EL (cell line): ENCODE results near the gene SLC37A4.
A peak's percentile ranks its signal among the peaks of the same experiment; 100 is the strongest.
"Not testable (repeated sequence)": the region's sequence is repeated elsewhere in the genome, so short reads cannot be mapped to it uniquely, and the experiment has no call there.

ENCODE experiments used
- DNase-seq: peaks from one replicate; pipeline ENCODE4 v3.0.0-alpha.2; 2016

The SLC37A4 gene

GRCh38 chr11:119016216-119017009, 14.3 kb downstream of the SLC37A4 start:
- no peak for DNase-seq

DNA sequence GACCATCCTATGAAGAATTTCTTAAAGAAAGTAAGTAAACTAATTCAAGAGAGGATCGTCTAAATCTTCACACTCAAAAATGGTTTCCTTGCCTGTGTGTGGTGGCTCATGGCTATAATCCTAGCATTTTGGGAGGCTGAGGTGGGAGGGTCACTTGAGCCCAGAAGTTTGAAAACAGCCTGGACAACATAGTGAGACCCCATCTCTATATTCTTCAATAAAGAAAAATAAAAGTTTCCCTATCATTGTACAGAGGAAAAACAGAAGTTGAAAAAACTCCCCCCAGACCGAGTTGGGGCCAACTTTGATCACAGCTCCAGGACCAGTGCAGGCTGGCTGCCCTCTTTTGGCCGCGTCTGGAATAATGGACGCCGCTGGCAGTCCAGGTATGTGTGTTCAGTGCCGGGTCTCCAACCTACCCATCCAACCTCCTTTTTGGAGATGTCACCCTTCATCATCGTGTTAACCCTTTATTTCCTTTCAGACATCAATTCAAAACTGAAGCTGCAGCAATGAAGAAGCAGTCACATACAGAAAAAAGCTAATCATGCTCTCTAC, 15.5 kb downstream of the SLC37A4 start:
- peak; percentile 28 for DNase-seq

- DNase-seq, result no peak
Measured at GRCh38 chr11:119014209-119014924, 16.3 kb downstream of the SLC37A4 start.

GRCh38 chr11:119012629-119013170, 18.0 kb downstream of the SLC37A4 start:
- DNase-seq, result no peak

- DNase-seq, result no peak
Measured at GRCh38 chr11:119011476-119012053, 19.1 kb downstream of the SLC37A4 start.

DNA sequence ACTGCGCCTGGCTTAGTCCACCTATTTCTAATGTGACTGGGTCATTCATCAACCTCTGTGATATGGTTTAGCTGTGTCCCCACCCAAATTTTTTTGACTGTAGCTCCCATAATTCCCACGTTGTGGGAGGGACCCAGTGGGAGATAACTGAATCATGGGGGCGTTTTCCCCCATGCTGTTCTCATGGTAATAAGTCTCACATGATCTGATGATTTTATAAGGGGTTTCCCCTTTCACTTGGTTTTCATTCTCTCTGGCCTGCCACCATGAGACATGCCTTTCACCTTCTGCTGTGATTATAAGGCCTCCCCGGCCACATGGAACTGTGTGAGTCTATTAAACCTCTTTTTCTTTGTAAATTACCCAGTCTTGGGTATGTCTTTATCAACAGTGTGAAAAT, 24.0 kb downstream of the SLC37A4 start:
- DNase-seq, result no peak

GRCh38 chr11:119000906-119001305, 29.8 kb downstream of the SLC37A4 start:
- DNase-seq, result peak; percentile 75

GRCh38 chr11:118998822-118999221, 31.9 kb downstream of the SLC37A4 start:
- peak; percentile 91 for DNase-seq

GRCh38 chr11:118998388-118998717, 32.3 kb downstream of the SLC37A4 start:
- no peak for DNase-seq

DNA sequence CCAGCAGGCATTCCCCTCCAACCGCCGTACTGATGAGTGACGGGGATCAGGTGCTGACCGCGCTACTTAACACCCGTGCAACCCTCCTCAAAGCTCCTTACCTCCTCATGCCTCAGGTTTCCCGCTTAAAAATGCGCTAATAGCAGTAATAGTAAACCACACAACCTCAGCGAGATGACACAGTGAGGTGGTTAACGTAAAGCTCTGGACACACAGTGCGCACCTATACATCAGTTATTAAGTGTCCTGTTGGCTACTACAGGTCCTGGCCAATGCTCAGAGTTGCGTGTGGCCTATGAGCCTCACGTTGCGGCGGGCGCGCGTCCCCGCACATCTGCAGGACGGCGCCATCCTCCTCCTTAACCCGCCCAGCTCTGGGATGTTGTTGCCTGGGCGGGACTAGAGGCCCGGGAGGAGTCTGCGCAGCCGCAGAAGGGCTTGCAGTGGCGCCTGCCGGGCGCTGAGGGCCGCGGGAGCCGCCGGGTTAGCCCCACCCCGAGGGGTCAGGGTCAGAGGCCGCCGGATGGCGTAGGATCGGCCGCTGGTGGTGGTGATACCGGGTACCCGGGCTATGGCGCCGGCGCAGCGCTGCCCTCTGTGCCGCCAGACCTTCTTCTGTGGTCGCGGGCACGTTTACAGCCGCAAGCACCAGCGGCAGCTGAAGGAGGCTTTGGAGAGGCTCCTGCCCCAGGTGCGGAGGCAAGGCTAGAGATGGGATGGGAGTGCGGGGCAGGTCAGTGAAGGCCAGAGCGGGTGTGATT, 32.9 kb downstream of the SLC37A4 start, which contains the start of gene CENATAC:
Gene CENATAC, plus strand, starts transcription at position 512 of the 761 bp plus-strand sequence. Its CDS starts 60 bp downstream, at position 572.
- DNase-seq, result peak; percentile 90

- DNase-seq, result peak; percentile 35
Measured at GRCh38 chr11:118996926-118997626, 33.6 kb downstream of the SLC37A4 start.

- DNase-seq, result not testable (repeated sequence)
Measured at GRCh38 chr11:118991486-118992038, 39.1 kb downstream of the SLC37A4 start.

GRCh38 chr11:118988280-118988679, 42.4 kb downstream of the SLC37A4 start:
- DNase-seq, result no peak

DNA sequence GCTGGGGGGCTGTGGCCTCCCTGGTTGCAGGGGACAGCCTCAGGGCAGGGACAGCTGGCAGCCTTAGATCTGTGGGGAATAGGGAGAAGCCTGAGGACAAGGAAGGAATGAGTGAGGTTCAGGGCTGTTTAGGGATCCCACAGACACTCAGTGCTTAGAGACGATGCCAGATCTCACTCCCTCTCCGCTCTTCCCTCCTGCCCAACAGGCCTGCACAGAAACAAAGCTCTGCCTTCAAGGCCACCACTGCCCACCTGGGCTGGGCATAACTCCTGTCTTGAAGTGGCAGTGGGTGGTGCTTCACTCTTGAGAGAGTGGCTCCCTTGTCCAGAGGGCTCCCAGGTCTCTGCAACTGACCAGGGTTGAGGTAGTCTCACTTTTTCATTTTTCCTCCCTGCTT, 45.9 kb downstream of the SLC37A4 start:
- no peak for DNase-seq

DNA sequence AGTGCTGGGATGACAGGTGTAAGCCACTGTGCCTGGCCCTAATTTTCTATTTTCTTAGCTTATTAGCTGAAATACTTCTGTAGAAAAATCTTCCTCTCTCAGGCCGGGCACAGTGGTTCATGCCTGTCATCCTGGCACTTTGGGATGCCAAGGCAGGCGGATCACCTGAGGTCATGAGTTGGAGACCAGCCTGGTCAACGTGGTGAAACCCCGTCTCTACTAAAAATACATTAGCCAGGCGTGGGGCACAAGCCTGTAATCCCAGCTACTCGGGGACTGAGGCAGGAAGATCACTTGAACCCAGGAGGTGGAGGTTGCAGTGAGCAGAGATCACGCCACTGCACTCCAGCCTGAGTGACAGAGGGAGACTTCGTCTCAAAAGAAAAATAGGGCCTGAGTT, 46.3 kb downstream of the SLC37A4 start:
- not testable (repeated sequence) for DNase-seq

- no peak for DNase-seq
Measured at GRCh38 chr11:118980191-118980881, 50.3 kb downstream of the SLC37A4 start.

DNA sequence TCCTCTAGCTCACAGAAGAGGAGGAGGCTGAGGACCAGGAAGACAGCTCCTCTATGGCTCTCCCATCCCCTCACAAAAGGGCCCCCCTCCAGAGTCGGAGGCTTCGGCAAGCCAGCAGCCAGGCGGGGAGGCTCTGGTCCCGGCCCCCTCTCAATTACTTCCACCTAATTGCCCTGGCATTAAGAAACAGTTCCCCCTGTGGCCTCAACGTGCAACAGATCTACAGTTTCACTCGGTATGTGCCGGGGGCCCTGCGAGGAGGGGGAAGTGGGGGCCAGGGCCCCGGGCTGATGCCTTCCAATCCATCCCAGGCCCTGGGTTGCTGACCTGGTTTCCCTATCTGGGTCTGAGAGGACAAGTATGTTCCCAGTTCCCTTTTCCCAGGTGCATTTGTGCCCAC, 51.2 kb downstream of the SLC37A4 start:
- DNase-seq, result no peak

DNA sequence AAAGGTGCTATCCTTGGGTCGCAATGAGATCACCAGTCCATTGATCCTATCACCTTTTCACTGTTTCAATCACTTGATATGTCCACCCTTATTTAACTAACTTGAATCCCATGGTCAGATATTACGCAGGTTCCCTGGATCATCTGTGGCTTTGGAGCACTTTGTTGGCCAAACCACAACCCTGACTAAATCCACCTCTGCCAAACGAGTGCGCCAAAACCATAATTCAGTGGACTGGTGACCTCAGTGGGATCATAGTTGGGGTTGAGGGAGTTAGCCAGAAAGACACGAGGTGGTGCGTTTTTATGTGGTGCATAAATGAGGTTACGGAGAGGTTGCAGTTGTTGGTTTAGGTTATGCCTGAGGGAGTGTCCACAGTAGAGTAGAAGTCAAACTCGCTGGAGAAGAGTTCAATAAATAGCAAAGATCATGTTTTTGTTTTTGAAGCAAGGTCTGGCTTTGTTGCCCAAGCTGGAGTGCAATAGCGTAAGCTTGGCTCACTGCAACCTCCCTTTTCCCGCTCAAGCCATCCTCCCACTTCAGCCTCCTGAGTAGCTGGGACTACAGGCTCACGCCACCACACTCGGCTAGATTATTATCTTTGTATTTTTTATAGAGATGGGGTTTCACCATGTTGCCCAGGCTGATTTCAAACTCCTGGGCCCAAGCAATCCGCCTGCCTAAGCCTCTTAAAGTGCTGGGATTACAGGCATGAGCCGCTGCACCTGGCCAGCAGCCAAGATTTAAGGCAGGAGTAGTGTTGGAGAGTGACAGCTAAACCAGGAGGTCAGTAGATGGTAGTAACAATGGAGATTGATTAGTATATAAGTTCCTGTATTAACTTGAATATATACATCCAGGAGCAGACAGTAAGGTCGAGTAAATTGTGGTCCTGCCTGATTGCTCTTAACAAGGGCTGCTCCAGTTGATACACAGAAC, 54.6 kb downstream of the SLC37A4 start:
- DNase-seq, result no peak
